Cardiac muscle cell (in vitro differentiated cells and primary cell): ENCODE results near the gene DNM3. TPM values are rescaled to one million over a fixed set of nuclear protein-coding genes. Genes with fewer than 3 reads are reported as not detected.

Experiments used
- DNase-seq, 2 donors: peaks; one replicate each; pipeline versions ENCODE4 v3.0.0 to v3.0.0-alpha.2; 2010 to 2017; ENCODE audit warnings: low read depth in 1 of 2, low spot score in 1 of 2
- H3K27ac ChIP-seq: fragments of 200-600 bp; sonication (generic); 2 replicates; pipeline ENCODE4 v1.5.1; 2016
- H3K27me3 ChIP-seq: fragments of 200-600 bp; sonication (generic); 2 replicates; pipeline ENCODE4 v1.6.0; 2016; ENCODE audit warnings: control low read depth
- H3K36me3 ChIP-seq: fragments of 200-600 bp; sonication (generic); 2 replicates; pipeline ENCODE4 v1.5.1; 2016; ENCODE audit warnings: control low read depth
- H3K4me1 ChIP-seq: fragments of 200-600 bp; sonication (generic); 2 replicates; pipeline ENCODE4 v1.8.1; 2017; ENCODE audit warnings: low read depth, mild to moderate bottlenecking, mixed run types
- H3K4me3 ChIP-seq: fragments of 200-600 bp; sonication (generic); 2 replicates; pipeline ENCODE4 v1.5.1; 2016; ENCODE audit warnings: mild to moderate bottlenecking
- H3K9me3 ChIP-seq: fragments of 200-600 bp; sonication (generic); 2 replicates; pipeline ENCODE4 v1.5.1; 2017; ENCODE audit warnings: low read depth, mild to moderate bottlenecking, control low read depth
- CTCF ChIP-seq: IDR thresholded peaks from 2 replicates; pipeline ENCODE4 v1.5.1; 2012; ENCODE audit warnings: low read depth, mild to moderate bottlenecking, low read length
- polyA plus RNA-seq: library from polyadenylated mRNA; unstranded; fragments of >200 nt; fragmentation: Nextera tagmentation; extraction: Ambion mirVana; gene quantifications from 2 replicates; pipeline ENCODE4 v1.2.1, GENCODE V29; 2016
- total RNA-seq: library from RNA; depleted of rRNA; stranded (reverse); fragments of >200 nt; gene quantifications from 2 replicates; pipeline ENCODE4 v1.2.3, GENCODE V29; 2016

Gene DNM3
- total and polyA plus RNA-seq, 2 experiments from 2014 or later: 0.42 TPM; not detected in 1

DNA sequence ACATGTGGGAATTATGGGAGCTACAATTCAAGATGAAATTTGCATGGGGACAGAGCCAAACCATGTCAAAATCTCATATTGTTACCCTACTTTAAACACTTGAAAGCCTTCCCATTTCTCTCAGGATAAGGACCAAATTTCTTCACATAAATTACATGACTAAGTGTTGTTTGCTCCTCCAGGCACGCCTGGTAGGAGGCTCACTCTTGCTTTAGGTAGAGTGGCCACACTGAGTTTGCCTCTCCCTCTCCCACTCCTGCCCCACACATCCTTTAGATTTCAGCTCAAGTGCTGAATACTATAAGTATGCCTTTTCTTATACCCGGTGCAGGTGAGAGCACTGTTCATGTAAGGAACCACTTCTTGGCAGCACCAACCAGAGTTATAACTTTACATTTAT lies 279.1 kb downstream of the DNM3 start:
- TF ChIP-seq CTCF: no peak
- Histone ChIP-seq H3K27me3 (no peaks in the 10 kb centered on the region), H3K4me1 (no peaks in the 10 kb centered on the region), H3K9me3 (no peaks in the 10 kb centered on the region), H3K36me3 (no peaks in the 10 kb centered on the region), H3K4me3 (no peak overlapping the region), H3K27ac (no peak overlapping the region)
- no peak for DNase-seq

- DNase-seq: no peak
- Histone ChIP-seq H3K27me3 (no peaks in the 10 kb centered on the region), H3K4me3 (no peak overlapping the region), H3K9me3 (no peaks in the 10 kb centered on the region), H3K36me3 (no peaks in the 10 kb centered on the region), H3K27ac (no peak overlapping the region), H3K4me1 (no peaks in the 10 kb centered on the region)
- TF ChIP-seq CTCF: no peak
These were observed 279.9 kb downstream of the DNM3 start for GRCh38 chr1:172121081-172121717.

- DNase-seq: no peak
- Histone ChIP-seq H3K4me1 (no peaks in the 10 kb centered on the region), H3K27ac (no peak overlapping the region), H3K4me3 (no peak overlapping the region), H3K27me3 (no peaks in the 10 kb centered on the region), H3K36me3 (no peaks in the 10 kb centered on the region), H3K9me3 (no peaks in the 10 kb centered on the region)
- no peak for TF ChIP-seq CTCF
These were observed 281.1 kb downstream of the DNM3 start for GRCh38 chr1:172122381-172122780.

DNA sequence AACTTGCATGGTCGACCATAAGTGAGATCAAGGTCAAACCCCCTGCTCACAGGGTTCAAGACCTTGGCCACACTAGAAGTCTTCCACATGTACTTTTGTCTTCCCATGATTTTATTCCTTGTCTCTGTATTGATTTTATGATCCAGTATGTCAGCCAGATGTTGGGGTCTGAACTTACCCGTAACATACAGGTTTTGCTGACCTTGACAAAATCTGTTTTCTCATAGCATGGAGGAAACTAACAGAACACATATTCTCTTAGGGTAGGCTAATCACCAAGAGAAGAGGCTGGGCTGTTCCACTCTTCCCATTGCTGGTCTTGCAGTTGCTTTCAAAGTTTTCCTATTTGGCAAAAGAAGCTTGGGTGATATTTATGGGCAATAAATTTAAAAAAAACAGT lies 284.0 kb downstream of the DNM3 start:
- TF ChIP-seq CTCF: no peak
- Histone ChIP-seq H3K36me3 (no peaks in the 10 kb centered on the region), H3K4me3 (no peak overlapping the region), H3K9me3 (no peaks in the 10 kb centered on the region), H3K27ac (no peak overlapping the region), H3K4me1 (no peaks in the 10 kb centered on the region), H3K27me3 (no peaks in the 10 kb centered on the region)
- DNase-seq: no peak

DNA sequence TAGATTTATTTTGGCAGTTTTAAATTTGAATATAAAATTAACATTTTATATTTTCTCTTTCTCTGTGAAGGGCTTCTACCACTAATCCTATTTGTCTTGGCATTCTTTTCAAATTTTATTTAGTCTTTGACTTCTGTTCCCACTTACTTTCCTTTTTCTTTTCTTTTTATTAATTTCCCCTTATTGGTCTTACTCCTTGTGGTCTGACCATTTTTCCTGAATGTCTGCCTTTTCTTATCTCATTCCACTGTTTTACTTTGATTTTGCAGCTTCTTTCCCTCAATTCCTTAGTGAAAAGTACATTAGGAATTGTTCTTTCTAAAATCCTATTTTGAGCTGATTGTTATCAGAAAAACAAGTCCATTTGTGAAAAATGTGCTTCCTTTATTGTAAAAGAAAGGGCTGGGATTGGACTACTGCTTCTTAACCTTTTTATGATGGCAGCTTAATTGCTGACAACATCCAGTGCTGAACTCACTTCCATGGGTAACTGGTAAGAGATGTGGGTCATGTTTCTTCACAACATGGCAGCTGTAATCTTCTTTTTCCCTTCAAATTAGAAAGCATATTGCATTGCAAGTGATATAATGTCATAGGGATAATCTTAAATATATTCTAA lies 284.6 kb downstream of the DNM3 start:
- Histone ChIP-seq H3K4me1 (no peaks in the 10 kb centered on the region), H3K27ac (no peak overlapping the region), H3K36me3 (no peaks in the 10 kb centered on the region), H3K4me3 (no peak overlapping the region), H3K27me3 (no peaks in the 10 kb centered on the region), H3K9me3 (no peaks in the 10 kb centered on the region)
- no peak for DNase-seq
- no peak for TF ChIP-seq CTCF
